ENCODE data around the gene EPG5.
A peak's percentile ranks its signal among the peaks of the same experiment; 100 is the strongest.
"Not testable (repeated sequence)": the region's sequence is repeated elsewhere in the genome, so short reads cannot be mapped to it uniquely, and the experiment has no call there.

The EPG5 gene

GRCh38 chr18:45851161-45851925 lies 115.8 kb downstream of the EPG5 start:
- H3K4me2 ChIP-seq (ENCODE audit: insufficient read depth, low read length) = no peak overlapping the region
- peaks cover 61% of the 10 kb centered on the region for H3K36me3 ChIP-seq (ENCODE audit: insufficient read depth, low read length)
- H4K20me1 ChIP-seq (ENCODE audit: insufficient read depth, low read length) = no peaks in the 10 kb centered on the region
- DNase-seq (no peak), ATAC-seq (ENCODE audit: insufficient read depth, low read depth) (no peak)
- TF ChIP-seq CTCF (IDR thresholded peaks at IDR 0.05; ENCODE audit: borderline replicate concordance, extremely low read depth, low read length, poor library complexity, severe bottlenecking) = no peak
- no peak for TF ChIP-seq EZH2 (IDR thresholded peaks at IDR 0.05; ENCODE audit: borderline replicate concordance, low read depth, low read length, severe bottlenecking)
- no peaks in the 10 kb centered on the region for H3K27me3 ChIP-seq (ENCODE audit: insufficient read depth, low read length, poor library complexity)
- no peak overlapping the region for H3K4me3 ChIP-seq (ENCODE audit: low read depth in 1 of 2, low read length in 2 of 2)
- no peak overlapping the region for H3K27ac ChIP-seq (ENCODE audit: low read length)
- H2AFZ ChIP-seq (ENCODE audit: low read depth, low read length) = no peak overlapping the region
- H3K9me3 ChIP-seq (ENCODE audit: insufficient read depth, low read length, severe bottlenecking) = no peaks in the 10 kb centered on the region
- H3K9ac ChIP-seq (ENCODE audit: low read depth, low read length) = no peak overlapping the region
- no peaks in the 10 kb centered on the region for H3K4me1 ChIP-seq (ENCODE audit: insufficient read depth, low read length)
- H3K79me2 ChIP-seq (ENCODE audit: insufficient read depth, low read length) = no peaks in the 10 kb centered on the region

DNA sequence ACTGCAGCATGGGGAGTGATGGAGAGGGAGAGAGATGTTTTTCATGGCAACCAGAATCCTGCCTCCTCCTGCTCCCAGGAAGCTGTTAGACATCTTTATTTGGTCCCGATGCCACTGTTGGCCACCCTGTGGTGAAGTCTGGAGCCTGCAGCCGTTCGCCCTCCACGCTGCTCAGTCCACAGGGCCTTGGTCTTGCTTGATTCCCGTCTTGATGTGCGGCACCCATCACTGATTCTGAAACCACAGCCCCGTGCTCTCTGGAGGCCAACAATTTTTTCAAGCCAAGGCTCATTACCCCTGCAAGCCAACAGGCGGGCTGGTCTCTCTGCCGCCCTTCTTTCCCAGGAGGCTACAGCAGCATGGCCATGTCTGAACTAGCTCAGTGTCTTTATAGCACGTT lies 117.1 kb downstream of the EPG5 start:
- ATAC-seq (ENCODE audit: insufficient read depth, low read depth) = peak; percentile 58; the same call in 1 of the 3 replicates
- Histone ChIP-seq H3K36me3 (ENCODE audit: insufficient read depth, low read length) (peaks cover 48% of the 10 kb centered on the region), H2AFZ (ENCODE audit: low read depth, low read length) (no peak overlapping the region), H4K20me1 (ENCODE audit: insufficient read depth, low read length) (no peaks in the 10 kb centered on the region), H3K79me2 (ENCODE audit: insufficient read depth, low read length) (no peaks in the 10 kb centered on the region), H3K9me3 (ENCODE audit: insufficient read depth, low read length, severe bottlenecking) (no peaks in the 10 kb centered on the region), H3K27me3 (ENCODE audit: insufficient read depth, low read length, poor library complexity) (no peaks in the 10 kb centered on the region), H3K27ac (ENCODE audit: low read length) (no peak overlapping the region), H3K9ac (ENCODE audit: low read depth, low read length) (no peak overlapping the region), H3K4me3 (ENCODE audit: low read depth in 1 of 2, low read length in 2 of 2) (no peak overlapping the region), H3K4me1 (ENCODE audit: insufficient read depth, low read length) (no peaks in the 10 kb centered on the region), H3K4me2 (ENCODE audit: insufficient read depth, low read length) (no peak overlapping the region)
- DNase-seq = no peak
- TF ChIP-seq CTCF (IDR thresholded peaks at IDR 0.05; ENCODE audit: borderline replicate concordance, extremely low read depth, low read length, poor library complexity, severe bottlenecking) (peak; percentile 47), EZH2 (IDR thresholded peaks at IDR 0.05; ENCODE audit: borderline replicate concordance, low read depth, low read length, severe bottlenecking) (no peak)

DNA sequence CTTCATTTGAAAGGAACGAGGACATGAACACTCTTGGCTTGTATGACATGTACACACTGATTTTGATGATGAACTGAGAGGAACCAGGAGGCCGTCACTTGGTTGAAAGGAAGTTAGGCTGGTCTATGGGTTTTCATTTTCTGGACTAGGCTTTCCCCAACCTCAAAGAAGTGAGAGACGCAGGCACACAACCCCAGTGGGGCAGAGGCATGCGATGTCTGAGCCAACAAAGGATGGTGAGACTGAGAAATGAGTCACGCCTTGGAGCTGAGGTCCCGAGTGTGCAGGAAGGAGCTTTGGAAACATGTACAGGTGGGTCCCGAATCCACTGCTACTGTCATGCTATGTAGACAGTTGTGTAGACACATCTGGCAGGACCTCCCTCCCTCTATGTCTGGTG lies 117.6 kb downstream of the EPG5 start:
- DNase-seq (no peak), ATAC-seq (ENCODE audit: insufficient read depth, low read depth) (no peak)
- H4K20me1 ChIP-seq (ENCODE audit: insufficient read depth, low read length) = no peaks in the 10 kb centered on the region
- no peak overlapping the region for H3K27ac ChIP-seq (ENCODE audit: low read length)
- no peaks in the 10 kb centered on the region for H3K9me3 ChIP-seq (ENCODE audit: insufficient read depth, low read length, severe bottlenecking)
- no peak overlapping the region for H3K4me2 ChIP-seq (ENCODE audit: insufficient read depth, low read length)
- H3K9ac ChIP-seq (ENCODE audit: low read depth, low read length) = no peak overlapping the region
- no peaks in the 10 kb centered on the region for H3K27me3 ChIP-seq (ENCODE audit: insufficient read depth, low read length, poor library complexity)
- no peaks in the 10 kb centered on the region for H3K79me2 ChIP-seq (ENCODE audit: insufficient read depth, low read length)
- no peak for TF ChIP-seq CTCF (IDR thresholded peaks at IDR 0.05; ENCODE audit: borderline replicate concordance, extremely low read depth, low read length, poor library complexity, severe bottlenecking)
- TF ChIP-seq EZH2 (IDR thresholded peaks at IDR 0.05; ENCODE audit: borderline replicate concordance, low read depth, low read length, severe bottlenecking) = no peak
- no peaks in the 10 kb centered on the region for H3K4me1 ChIP-seq (ENCODE audit: insufficient read depth, low read length)
- H3K36me3 ChIP-seq (ENCODE audit: insufficient read depth, low read length) = peaks cover 43% of the 10 kb centered on the region
- H2AFZ ChIP-seq (ENCODE audit: low read depth, low read length) = no peak overlapping the region
- no peak overlapping the region for H3K4me3 ChIP-seq (ENCODE audit: low read depth in 1 of 2, low read length in 2 of 2)

DNA sequence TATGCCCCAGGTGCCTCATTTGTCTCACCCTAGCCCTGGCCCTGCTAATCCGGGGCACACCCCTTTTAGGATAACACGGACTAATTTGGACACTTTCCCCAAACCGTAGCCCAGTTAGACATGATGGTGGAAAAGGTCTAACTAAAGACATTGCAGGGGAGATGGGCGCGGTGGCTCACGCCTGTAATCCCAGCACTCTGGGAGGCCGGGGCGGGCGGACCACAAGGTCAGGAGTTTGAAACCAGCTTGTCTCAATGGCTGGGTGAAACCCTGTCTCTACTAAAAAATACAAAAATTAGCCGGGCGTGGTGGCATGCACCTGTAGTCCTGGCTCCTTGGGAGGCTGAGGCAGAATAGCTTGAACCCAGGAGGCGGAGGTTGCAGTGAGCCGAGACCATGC lies 118.5 kb downstream of the EPG5 start:
- H3K4me3 ChIP-seq (ENCODE audit: low read depth in 1 of 2, low read length in 2 of 2); H3K9ac ChIP-seq (ENCODE audit: low read depth, low read length); H3K27ac ChIP-seq (ENCODE audit: low read length); DNase-seq; H3K9me3 ChIP-seq (ENCODE audit: insufficient read depth, low read length, severe bottlenecking); H3K4me2 ChIP-seq (ENCODE audit: insufficient read depth, low read length); H2AFZ ChIP-seq (ENCODE audit: low read depth, low read length); H4K20me1 ChIP-seq (ENCODE audit: insufficient read depth, low read length); H3K79me2 ChIP-seq (ENCODE audit: insufficient read depth, low read length); ATAC-seq (ENCODE audit: insufficient read depth, low read depth); H3K4me1 ChIP-seq (ENCODE audit: insufficient read depth, low read length); H3K27me3 ChIP-seq (ENCODE audit: insufficient read depth, low read length, poor library complexity): not testable (repeated sequence)
- peaks cover 34% of the 10 kb centered on the region for H3K36me3 ChIP-seq (ENCODE audit: insufficient read depth, low read length)

All from DND-41 (cell line).